A549 (cell line): ENCODE data around the gene LRIT3. TPM values are rescaled to one million over a fixed set of nuclear protein-coding genes. Genes with fewer than 3 reads are reported as not detected.

Experiments used
- ATAC-seq, 2 experiments: fragments of 200-7000 bp in 1 of 2; fragments of >200 bp in 1 of 2; cut with Nextera tagmentation in 1 of 2; cut with Tn5 transposase in 1 of 2; 3 replicates each; pipeline versions ENCODE4 v1.8.0 to v1.9.1; 2018 to 2020; ENCODE audit warnings: mild to moderate bottlenecking in 1 of 2, moderate library complexity in 1 of 2
- CTCF ChIA-PET: fragments of 300-600 bp; sonication (Branson Sonifier 250); formaldehyde crosslinking; extraction: SDS; loops from one replicate; lab custom pipeline; 2021; ENCODE audit warnings: antibody characterized with exemption, inconsistent platforms; lab: Yijun Ruan, JAX
- POLR2A ChIA-PET: fragments of 350-600 bp; formaldehyde crosslinking; extraction: SDS; loops from one replicate; lab custom pipeline; 2021; ENCODE audit warnings: antibody characterized with exemption, inconsistent platforms; lab: Yijun Ruan, JAX
- DNase-seq, 2 experiments: peaks; one replicate each; pipeline versions ENCODE4 v3.0.0 to v3.0.0-alpha.2; 2011 to 2016; ENCODE audit warnings: low read depth in 1 of 2, low spot score in 1 of 2
- FAIRE-seq: peaks from 2 replicates; lab custom pipeline; 2011; peaks lifted over from hg19 to GRCh38; lab: Jason Lieb, UNC
- H3K27ac ChIP-seq, 2 experiments: fragments of >200 bp; sonication (Bioruptor Twin); formaldehyde crosslinking; 3 replicates each; pipeline ENCODE4 v1.5.1; 2016 to 2017
- H3K4me1 ChIP-seq: fragments of >200 bp; sonication (Bioruptor Twin); formaldehyde crosslinking; 3 replicates; pipeline ENCODE4 v1.6.1; 2016
- H3K4me2 ChIP-seq: fragments of >200 bp; sonication (Bioruptor Twin); formaldehyde crosslinking; 3 replicates; pipeline ENCODE4 v1.6.1; 2016
- H3K4me3 ChIP-seq: fragments of >200 bp; sonication (Bioruptor Twin); formaldehyde crosslinking; 3 replicates; pipeline ENCODE4 v1.5.1; 2016
- H3K9me3 ChIP-seq: fragments of >200 bp; sonication (Bioruptor Twin); formaldehyde crosslinking; 3 replicates; pipeline ENCODE4 v1.6.1; 2016
- CBX2 ChIP-seq: fragments of 200-600 bp; sonication (generic); IDR thresholded peaks from 2 replicates; pipeline ENCODE4 v1.6.1; 2016; ENCODE audit warnings: low read depth, mild to moderate bottlenecking, borderline replicate concordance
- CBX8 ChIP-seq: fragments of 200-600 bp; sonication (generic); IDR thresholded peaks from 2 replicates; pipeline ENCODE4 v1.6.1; 2016
- CEBPB ChIP-seq, 2 experiments: fragments of >200 bp in 1 of 2; sonication (Bioruptor Twin) in 1 of 2; formaldehyde crosslinking in 1 of 2; IDR thresholded peaks; 2 replicates each; pipeline ENCODE4 v1.6.1; 2012 to 2016
- CHD2 ChIP-seq: fragments of 150-350 bp; IDR thresholded peaks from 2 replicates; pipeline ENCODE4 v1.6.1; 2014; ENCODE audit warnings: low read length; ENCODE audit not compliant: partially characterized antibody
- EHF ChIP-seq: fragments of 250-450 bp; sonication (Bioruptor Pico); IDR thresholded peaks from 2 replicates; pipeline ENCODE4 v1.5.0; 2020; ENCODE audit warnings: mild to moderate bottlenecking
- EHMT2 ChIP-seq: fragments of 200-600 bp; sonication (generic); IDR thresholded peaks from 2 replicates; pipeline ENCODE4 v1.6.1; 2016; ENCODE audit warnings: antibody characterized with exemption, low read depth, mild to moderate bottlenecking, moderate library complexity
- FOSB ChIP-seq: fragments of 250-450 bp; sonication (Bioruptor Pico); IDR thresholded peaks from 2 replicates; pipeline ENCODE4 v1.5.0; 2020; ENCODE audit warnings: mild to moderate bottlenecking, moderate library complexity
- FOSL2 ChIP-seq, 2 experiments: fragments of 450-650 bp in 1 of 2; fragments of >200 bp in 1 of 2; sonication (Bioruptor Twin) in 1 of 2; formaldehyde crosslinking; IDR thresholded peaks; 2 replicates each; pipeline versions ENCODE4 v1.5.0 to v1.6.1; 2016 to 2020; ENCODE audit warnings: mild to moderate bottlenecking in 1 of 2, moderate library complexity in 1 of 2
- HMGXB4 ChIP-seq: fragments of 250-450 bp; sonication (Bioruptor Pico); IDR thresholded peaks from 2 replicates; pipeline ENCODE4 v1.5.0; 2021; ENCODE audit warnings: mild to moderate bottlenecking, moderate library complexity, borderline replicate concordance
- HOXA7 ChIP-seq: fragments of 250-450 bp; sonication (Bioruptor Pico); IDR thresholded peaks from 2 replicates; pipeline ENCODE4 v1.5.0; 2020; ENCODE audit warnings: mild to moderate bottlenecking, moderate library complexity
- JUN ChIP-seq, 2 experiments: fragments of >200 bp; sonication (Bioruptor Twin); formaldehyde crosslinking; IDR thresholded peaks; 2 replicates in 1 of 2; 3 replicates in 1 of 2; pipeline ENCODE4 v1.6.1; 2016 to 2017
- JUNB ChIP-seq: fragments of >200 bp; sonication (Bioruptor Twin); formaldehyde crosslinking; IDR thresholded peaks from 2 replicates; pipeline ENCODE4 v1.6.1; 2016
- KDM5A ChIP-seq: fragments of 200-600 bp; sonication (generic); IDR thresholded peaks from 2 replicates; pipeline ENCODE4 v1.6.1; 2016; ENCODE audit warnings: antibody characterized with exemption, mild to moderate bottlenecking
- MAZ ChIP-seq: fragments of 150-350 bp; IDR thresholded peaks from 2 replicates; pipeline ENCODE4 v1.6.1; 2014; ENCODE audit warnings: antibody characterized with exemption, low read depth, low read length, borderline replicate concordance
- NR3C1 ChIP-seq: fragments of >200 bp; sonication (Bioruptor Twin); formaldehyde crosslinking; IDR thresholded peaks from 3 replicates; pipeline ENCODE4 v1.6.1; 2017
- POLR2A ChIP-seq: IDR thresholded peaks from 2 replicates; pipeline ENCODE4 v1.6.1; 2012; ENCODE audit warnings: mild to moderate bottlenecking, low read length
- RAD21 ChIP-seq, 2 experiments: fragments of >200 bp in 1 of 2; sonication (Bioruptor Twin) in 1 of 2; formaldehyde crosslinking in 1 of 2; IDR thresholded peaks in 1 of 2; conservative IDR thresholded peaks in 1 of 2; 2 replicates in 1 of 2; 3 replicates in 1 of 2; pipeline ENCODE4 v1.6.1; 2012 to 2018; ENCODE audit warnings: inconsistent platforms in 1 of 2
- RFX5 ChIP-seq: fragments of 450-650 bp; IDR thresholded peaks from 2 replicates; pipeline ENCODE4 v1.7.1; 2014; ENCODE audit warnings: antibody characterized with exemption, mild to moderate bottlenecking, moderate library complexity
- TP53 ChIP-seq: fragments of 250-450 bp; sonication (Bioruptor Pico); IDR thresholded peaks from 2 replicates; pipeline ENCODE4 v1.5.0; 2021; ENCODE audit warnings: mild to moderate bottlenecking, moderate library complexity
- WGBS: methylation state at CpG from one replicate; pipeline ENCODE4 v1.1.6; 2017; ENCODE audit errors: missing lambda C conversion rate; 5-methylcytosine and 5-hydroxymethylcytosine counted together
- polyA plus RNA-seq, 4 experiments: library from polyadenylated mRNA; depleted of rRNA in 3 of 4; stranded (reverse); fragments of >200 nt; fragmentation: RNase III in 1 of 4; extraction: RNeasy Plus Mini Kit Qiagen cat#74134 plus additional on column Dnase treatment in 1 of 4; gene quantifications; 2 replicates in 3 of 4; 3 replicates in 1 of 4; pipeline ENCODE4 v1.2.3, GENCODE V29; 2011 to 2017
- TF ChIP-seq, protein P1 (sequence below): fragments of 450-650 bp; IDR thresholded peaks from 2 replicates; pipeline ENCODE4 v1.6.1; 2014; ENCODE audit warnings: antibody characterized with exemption
- TF ChIP-seq, protein P2 (sequence below): fragments of >200 bp; sonication (Bioruptor Twin); formaldehyde crosslinking; IDR thresholded peaks from 2 replicates; pipeline ENCODE4 v1.6.1; 2016
- TF ChIP-seq, protein P3 (sequence below): fragments of 200-600 bp; sonication (generic); IDR thresholded peaks from 2 replicates; pipeline ENCODE4 v1.6.1; 2016; ENCODE audit warnings: antibody characterized with exemption, mild to moderate bottlenecking, moderate library complexity
- TF ChIP-seq, protein P4 (sequence below): fragments of 150-350 bp; IDR thresholded peaks from 2 replicates; pipeline ENCODE4 v1.6.1; 2014; ENCODE audit warnings: low read depth, mild to moderate bottlenecking, low read length

LRIT3 gene
- polyA plus RNA-seq, 2 of the 4 experiments (the other 2 are of a cell fraction): 0.06 TPM

GRCh38 chr4:109876634-109877265 is 28.8 kb downstream of the LRIT3 start (continued):
- TF ChIP-seq EHMT2 (no peak), CBX2 (no peak), JUNB (no peak)

DNA sequence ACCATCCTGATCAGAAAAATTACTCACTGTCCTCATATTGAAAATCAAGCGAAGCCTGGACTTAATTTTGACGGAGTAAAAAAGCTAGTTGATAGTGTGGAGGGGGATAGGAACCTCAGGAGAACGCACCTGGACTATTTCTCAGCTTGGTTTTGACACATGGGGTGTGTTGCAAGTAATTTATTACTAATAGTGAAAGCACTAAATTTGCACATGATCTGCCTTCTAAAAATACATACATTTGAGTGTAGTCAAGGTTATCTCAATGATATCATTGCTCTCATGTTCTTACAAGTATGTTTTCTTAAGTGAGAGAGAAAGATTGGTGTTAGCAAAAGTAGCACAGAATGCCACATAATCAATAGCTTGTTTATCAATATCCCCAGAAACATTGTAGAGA is 29.5 kb downstream of the LRIT3 start:
- POLR2A ChIA-PET: no interaction called here

DNA sequence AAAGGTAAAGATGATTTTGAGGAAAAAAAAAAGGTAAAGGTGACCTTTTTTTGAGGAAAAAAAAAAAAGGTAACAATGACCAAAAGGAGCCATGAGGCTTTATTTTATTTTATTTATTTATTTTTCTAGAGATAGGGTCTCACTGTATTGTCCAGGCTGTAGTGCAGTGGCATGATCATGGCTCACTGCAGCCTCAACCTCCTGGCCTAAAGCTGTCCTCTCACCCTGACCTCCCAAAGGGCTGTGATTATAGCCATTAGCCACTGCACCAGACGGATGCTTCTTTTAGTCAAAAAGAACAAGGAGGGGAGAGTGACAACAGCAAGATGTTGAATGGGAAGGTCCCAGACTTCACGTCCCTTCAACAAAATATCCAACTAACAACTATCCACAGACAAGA is 30.4 kb downstream of the LRIT3 start:
- Histone ChIP-seq H3K4me3 (no peak overlapping the region), H3K9me3 (no peaks in the 10 kb centered on the region), H3K4me1 (no peaks in the 10 kb centered on the region), H3K4me2 (no peak overlapping the region), H3K27ac (no peak overlapping the region)
- CTCF ChIA-PET: no interaction called here
- TF ChIP-seq TP53 (no peak), HOXA7 (CRISPR knock-in tag) (no peak), FOSB (CRISPR knock-in tag) (no peak), FOSL2 (IDR thresholded peaks at IDR 0.05) (no peak), FOSL2 (CRISPR knock-in tag; IDR thresholded peaks at IDR 0.05) (no peak), HMGXB4 (CRISPR knock-in tag) (no peak), JUN (IDR thresholded peaks at IDR 0.05) (no peak), KDM5A (no peak), JUNB (no peak), EHF (CRISPR knock-in tag) (no peak)
- TF ChIP-seq, protein P1, sequence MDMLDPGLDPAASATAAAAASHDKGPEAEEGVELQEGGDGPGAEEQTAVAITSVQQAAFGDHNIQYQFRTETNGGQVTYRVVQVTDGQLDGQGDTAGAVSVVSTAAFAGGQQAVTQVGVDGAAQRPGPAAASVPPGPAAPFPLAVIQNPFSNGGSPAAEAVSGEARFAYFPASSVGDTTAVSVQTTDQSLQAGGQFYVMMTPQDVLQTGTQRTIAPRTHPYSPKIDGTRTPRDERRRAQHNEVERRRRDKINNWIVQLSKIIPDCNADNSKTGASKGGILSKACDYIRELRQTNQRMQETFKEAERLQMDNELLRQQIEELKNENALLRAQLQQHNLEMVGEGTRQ: no peak
- no peak for FAIRE-seq
- POLR2A ChIA-PET: no interaction called here
- no peak for DNase-seq
- WGBS: 35% methylated on average over 2 of the region's 2 CpGs
- ATAC-seq: no peak

More for the DNA sequence above, 29.5 kb downstream of the LRIT3 start:
- 49% methylated on average over 3 of the region's 3 CpGs for WGBS
- no peak for DNase-seq
- ATAC-seq: no peak
- TF ChIP-seq EHF (CRISPR knock-in tag) (no peak), RAD21 (conservative IDR thresholded peaks at IDR 0.05 in 1 of 2, IDR thresholded peaks at IDR 0.05 in 1 of 2) (no peak), KDM5A (no peak), MAZ (no peak), CBX2 (no peak), POLR2A (no peak), CEBPB (IDR thresholded peaks at IDR 0.05) (no peak), CBX8 (no peak), HOXA7 (CRISPR knock-in tag) (no peak), CHD2 (no peak), NR3C1 (no peak), RFX5 (no peak)
- TF ChIP-seq, protein P2, sequence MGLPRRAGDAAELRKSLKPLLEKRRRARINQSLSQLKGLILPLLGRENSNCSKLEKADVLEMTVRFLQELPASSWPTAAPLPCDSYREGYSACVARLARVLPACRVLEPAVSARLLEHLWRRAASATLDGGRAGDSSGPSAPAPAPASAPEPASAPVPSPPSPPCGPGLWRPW: no peak
- TF ChIP-seq, protein P3, sequence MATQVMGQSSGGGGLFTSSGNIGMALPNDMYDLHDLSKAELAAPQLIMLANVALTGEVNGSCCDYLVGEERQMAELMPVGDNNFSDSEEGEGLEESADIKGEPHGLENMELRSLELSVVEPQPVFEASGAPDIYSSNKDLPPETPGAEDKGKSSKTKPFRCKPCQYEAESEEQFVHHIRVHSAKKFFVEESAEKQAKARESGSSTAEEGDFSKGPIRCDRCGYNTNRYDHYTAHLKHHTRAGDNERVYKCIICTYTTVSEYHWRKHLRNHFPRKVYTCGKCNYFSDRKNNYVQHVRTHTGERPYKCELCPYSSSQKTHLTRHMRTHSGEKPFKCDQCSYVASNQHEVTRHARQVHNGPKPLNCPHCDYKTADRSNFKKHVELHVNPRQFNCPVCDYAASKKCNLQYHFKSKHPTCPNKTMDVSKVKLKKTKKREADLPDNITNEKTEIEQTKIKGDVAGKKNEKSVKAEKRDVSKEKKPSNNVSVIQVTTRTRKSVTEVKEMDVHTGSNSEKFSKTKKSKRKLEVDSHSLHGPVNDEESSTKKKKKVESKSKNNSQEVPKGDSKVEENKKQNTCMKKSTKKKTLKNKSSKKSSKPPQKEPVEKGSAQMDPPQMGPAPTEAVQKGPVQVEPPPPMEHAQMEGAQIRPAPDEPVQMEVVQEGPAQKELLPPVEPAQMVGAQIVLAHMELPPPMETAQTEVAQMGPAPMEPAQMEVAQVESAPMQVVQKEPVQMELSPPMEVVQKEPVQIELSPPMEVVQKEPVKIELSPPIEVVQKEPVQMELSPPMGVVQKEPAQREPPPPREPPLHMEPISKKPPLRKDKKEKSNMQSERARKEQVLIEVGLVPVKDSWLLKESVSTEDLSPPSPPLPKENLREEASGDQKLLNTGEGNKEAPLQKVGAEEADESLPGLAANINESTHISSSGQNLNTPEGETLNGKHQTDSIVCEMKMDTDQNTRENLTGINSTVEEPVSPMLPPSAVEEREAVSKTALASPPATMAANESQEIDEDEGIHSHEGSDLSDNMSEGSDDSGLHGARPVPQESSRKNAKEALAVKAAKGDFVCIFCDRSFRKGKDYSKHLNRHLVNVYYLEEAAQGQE: no peak
- TF ChIP-seq, protein P4, sequence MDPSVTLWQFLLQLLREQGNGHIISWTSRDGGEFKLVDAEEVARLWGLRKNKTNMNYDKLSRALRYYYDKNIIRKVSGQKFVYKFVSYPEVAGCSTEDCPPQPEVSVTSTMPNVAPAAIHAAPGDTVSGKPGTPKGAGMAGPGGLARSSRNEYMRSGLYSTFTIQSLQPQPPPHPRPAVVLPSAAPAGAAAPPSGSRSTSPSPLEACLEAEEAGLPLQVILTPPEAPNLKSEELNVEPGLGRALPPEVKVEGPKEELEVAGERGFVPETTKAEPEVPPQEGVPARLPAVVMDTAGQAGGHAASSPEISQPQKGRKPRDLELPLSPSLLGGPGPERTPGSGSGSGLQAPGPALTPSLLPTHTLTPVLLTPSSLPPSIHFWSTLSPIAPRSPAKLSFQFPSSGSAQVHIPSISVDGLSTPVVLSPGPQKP: no peak
- CTCF ChIA-PET: no interaction called here
- Histone ChIP-seq H3K9me3 (no peaks in the 10 kb centered on the region), H3K4me1 (no peaks in the 10 kb centered on the region), H3K4me2 (no peak overlapping the region), H3K4me3 (no peak overlapping the region), H3K27ac (no peak overlapping the region)
- no peak for FAIRE-seq
